ENCODE results near the gene UNC50.

- TF ChIP-seq CTCF (IDR thresholded peaks at IDR 0.05) (no peak), POLR2A (IDR thresholded peaks at IDR 0.05) (no peak)
Measured at GRCh38 chr2:98570356-98570755, 38.0 kb upstream of the UNC50 start.
